ENCODE results near the gene CUEDC1.

DNA sequence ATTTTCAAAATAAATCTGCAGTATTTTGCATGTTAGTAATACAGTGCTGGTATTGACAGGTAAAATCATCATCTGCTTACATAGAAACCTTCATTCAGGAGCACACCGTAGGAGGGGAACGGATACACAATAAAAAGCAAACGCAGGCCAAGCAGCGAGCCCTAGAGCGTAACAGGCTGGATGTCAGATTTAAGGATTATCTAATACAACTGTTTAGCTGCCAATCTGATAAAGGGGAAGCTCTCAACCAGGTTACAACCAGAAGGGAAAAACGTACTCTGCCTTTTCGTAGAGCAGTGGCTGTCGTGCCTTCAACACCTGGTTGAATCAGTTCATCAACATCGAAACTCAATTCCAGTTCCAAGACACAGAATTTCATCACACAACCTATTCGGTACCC lies 16.4 kb upstream of the CUEDC1 start:
- TF ChIP-seq CTCF (conservative IDR thresholded peaks at IDR 0.05 in 1 of 2, IDR thresholded peaks at IDR 0.05 in 1 of 2; ENCODE audit: extremely low read depth in 1 of 2, insufficient read depth in 1 of 2, low read depth in 1 of 2, low read length in 2 of 2) (no peak), EZH2 (IDR thresholded peaks at IDR 0.05; ENCODE audit: borderline replicate concordance, low read length) (no peak)
